ENCODE data around the gene SLC6A9. TPM values are rescaled to one million over a fixed set of nuclear protein-coding genes. Genes with fewer than 3 reads are reported as not detected.

The SLC6A9 gene
- total RNA-seq, 1 donor from 2014 or later = 19.2 TPM

DNA sequence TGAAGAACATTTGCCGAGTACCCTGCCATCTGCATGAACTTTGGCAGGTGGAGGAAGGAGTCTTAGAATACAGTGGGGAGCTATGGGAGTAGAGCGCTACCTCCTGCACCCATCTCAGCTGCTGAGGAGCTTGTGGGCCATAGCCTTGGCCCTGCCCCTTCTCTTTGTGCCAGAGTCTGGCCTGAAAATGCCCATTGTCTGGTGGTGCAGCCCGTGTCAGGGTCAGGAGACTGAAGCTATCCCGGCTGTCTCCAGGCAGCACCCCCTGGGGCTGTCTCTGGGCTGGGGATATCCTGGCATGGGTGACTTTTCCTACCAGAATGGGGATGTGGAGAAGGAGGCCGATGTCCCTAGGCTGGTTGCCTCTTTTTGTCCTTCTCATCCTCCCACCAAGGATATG, 77.2 kb downstream of the SLC6A9 start:
- Histone ChIP-seq H3K4me1 (no peaks in the 10 kb centered on the region), H3K4me3 (no peak overlapping the region), H3K36me3 (peaks cover 28% of the 10 kb centered on the region), H3K9me3 (no peaks in the 10 kb centered on the region), H3K27ac (no peak overlapping the region), H3K27me3 (no peaks in the 10 kb centered on the region)
- intact Hi-C loops (cut with DNase I) = no loop called here
- TF ChIP-seq CTCF (IDR thresholded peaks at IDR 0.05) = no peak
- ATAC-seq (no peak), DNase-seq (no peak)

GRCh38 chr1:43953361-43953760, 77.9 kb downstream of the SLC6A9 start:
- H3K36me3 ChIP-seq = peaks cover 21% of the 10 kb centered on the region
- no peaks in the 10 kb centered on the region for H3K27me3 ChIP-seq
- H3K27ac ChIP-seq = no peak overlapping the region
- no peak for ATAC-seq
- peaks cover 4% of the 10 kb centered on the region for H3K4me1 ChIP-seq
- TF ChIP-seq CTCF (IDR thresholded peaks at IDR 0.05) = no peak
- no peak overlapping the region for H3K4me3 ChIP-seq
- no peaks in the 10 kb centered on the region for H3K9me3 ChIP-seq
- intact Hi-C loops (cut with DNase I) = no loop called here
- DNase-seq = no peak

DNA sequence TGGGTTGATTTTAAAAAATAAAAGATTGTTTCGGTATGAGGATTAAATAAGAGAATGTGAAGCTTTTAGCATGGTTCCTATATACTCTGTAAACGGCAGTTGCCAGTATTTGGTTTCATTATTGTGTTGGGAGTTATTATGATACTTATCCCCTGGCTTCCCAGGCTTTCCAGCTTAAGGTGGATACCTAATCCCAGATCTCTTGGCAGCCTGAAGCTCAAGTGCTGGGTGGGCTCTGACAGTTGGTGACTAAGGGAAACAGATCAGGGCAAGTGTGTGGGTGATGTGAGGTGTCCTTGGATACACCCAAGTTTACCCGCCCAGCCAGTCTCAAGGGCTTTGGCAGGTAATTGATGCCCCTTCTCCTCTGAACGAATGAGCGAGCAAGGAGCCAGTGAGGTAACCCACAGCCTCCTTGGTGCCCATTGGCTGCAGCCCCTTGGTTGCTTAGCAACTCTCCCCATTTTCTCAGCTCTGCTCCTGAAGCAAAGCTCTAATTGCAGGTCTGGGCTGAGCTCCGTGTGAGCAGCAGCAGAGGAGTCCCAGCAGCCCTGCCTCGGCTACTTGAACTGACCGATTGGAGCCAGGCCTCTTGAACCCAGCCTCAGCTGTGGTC, 78.4 kb downstream of the SLC6A9 start:
- Histone ChIP-seq H3K4me1 (peaks cover 9% of the 10 kb centered on the region), H3K9me3 (no peaks in the 10 kb centered on the region), H3K36me3 (peaks cover 16% of the 10 kb centered on the region), H3K4me3 (no peak overlapping the region), H3K27me3 (no peaks in the 10 kb centered on the region), H3K27ac (no peak overlapping the region)
- no peak for DNase-seq
- no peak for ATAC-seq
- intact Hi-C loops (cut with DNase I) = no loop called here
- no peak for TF ChIP-seq CTCF (IDR thresholded peaks at IDR 0.05)

GRCh38 chr1:43951021-43951985, 80.0 kb downstream of the SLC6A9 start:
- Histone ChIP-seq H3K9me3 (no peaks in the 10 kb centered on the region), H3K27me3 (no peaks in the 10 kb centered on the region), H3K36me3 (peaks cover 2% of the 10 kb centered on the region), H3K27ac (no peak overlapping the region), H3K4me1 (peaks cover 15% of the 10 kb centered on the region), H3K4me3 (no peak overlapping the region)
- TF ChIP-seq CTCF (IDR thresholded peaks at IDR 0.05) = no peak
- intact Hi-C loops (cut with DNase I) = no loop called here
- DNase-seq (no peak), ATAC-seq (no peak)

GRCh38 chr1:43949678-43950077, 81.6 kb downstream of the SLC6A9 start:
- peaks cover 29% of the 10 kb centered on the region for H3K4me1 ChIP-seq
- H3K4me3 ChIP-seq = no peak overlapping the region
- no peaks in the 10 kb centered on the region for H3K27me3 ChIP-seq
- TF ChIP-seq CTCF (IDR thresholded peaks at IDR 0.05) = no peak
- no peak overlapping the region for H3K27ac ChIP-seq
- DNase-seq (no peak), ATAC-seq (no peak)
- intact Hi-C loops (cut with DNase I) = no loop called here
- no peaks in the 10 kb centered on the region for H3K36me3 ChIP-seq
- no peaks in the 10 kb centered on the region for H3K9me3 ChIP-seq

Data from upper lobe of right lung (tissue), 1 donor.